Progenitor cell of endocrine pancreas (in vitro differentiated cells): Measurements from ENCODE around the gene PER2. TPM values are rescaled to one million over a fixed set of nuclear protein-coding genes. Genes with fewer than 3 reads are reported as not detected.

Experiments
- DNase-seq: peaks from one replicate; pipeline ENCODE4 v3.0.0; 2021; ENCODE audit warnings: low spot score; ENCODE audit not compliant: unreplicated experiment
- H3K27ac Mint-ChIP-seq: 2 replicates; pipeline ENCODE4 v1.8.0; 2021; ENCODE audit warnings: mild to moderate bottlenecking, moderate library complexity, mixed read lengths
- H3K27me3 Mint-ChIP-seq: 2 replicates; pipeline ENCODE4 v1.8.0; 2021; ENCODE audit warnings: mixed read lengths
- H3K36me3 Mint-ChIP-seq: 2 replicates; pipeline ENCODE4 v1.8.0; 2022; ENCODE audit warnings: mixed read lengths; ENCODE audit not compliant: insufficient read depth
- H3K4me1 Mint-ChIP-seq: 2 replicates; pipeline ENCODE4 v1.8.0; 2021; ENCODE audit warnings: low read depth, mixed read lengths
- H3K4me3 Mint-ChIP-seq: 2 replicates; pipeline ENCODE4 v1.8.0; 2021; ENCODE audit warnings: low read depth, mild to moderate bottlenecking, moderate library complexity, mixed read lengths
- H3K9me3 Mint-ChIP-seq: 2 replicates; pipeline ENCODE4 v1.8.0; 2021; ENCODE audit warnings: low read depth, mixed read lengths
- total RNA-seq: library from RNA; stranded (reverse); gene quantifications from 2 replicates; pipeline ENCODE4 v1.2.1, GENCODE V29; 2021
- TF ChIP-seq, protein P1 (sequence below): fragments of 200-600 bp; sonication (generic); IDR thresholded peaks from one replicate; pipeline ENCODE4 v1.5.0; 2021; ENCODE audit warnings: antibody characterized with exemption, mild to moderate bottlenecking; ENCODE audit not compliant: unreplicated experiment

PER2 gene
- total RNA-seq, 1 donor from 2014 or later, result 20.2 TPM

DNA sequence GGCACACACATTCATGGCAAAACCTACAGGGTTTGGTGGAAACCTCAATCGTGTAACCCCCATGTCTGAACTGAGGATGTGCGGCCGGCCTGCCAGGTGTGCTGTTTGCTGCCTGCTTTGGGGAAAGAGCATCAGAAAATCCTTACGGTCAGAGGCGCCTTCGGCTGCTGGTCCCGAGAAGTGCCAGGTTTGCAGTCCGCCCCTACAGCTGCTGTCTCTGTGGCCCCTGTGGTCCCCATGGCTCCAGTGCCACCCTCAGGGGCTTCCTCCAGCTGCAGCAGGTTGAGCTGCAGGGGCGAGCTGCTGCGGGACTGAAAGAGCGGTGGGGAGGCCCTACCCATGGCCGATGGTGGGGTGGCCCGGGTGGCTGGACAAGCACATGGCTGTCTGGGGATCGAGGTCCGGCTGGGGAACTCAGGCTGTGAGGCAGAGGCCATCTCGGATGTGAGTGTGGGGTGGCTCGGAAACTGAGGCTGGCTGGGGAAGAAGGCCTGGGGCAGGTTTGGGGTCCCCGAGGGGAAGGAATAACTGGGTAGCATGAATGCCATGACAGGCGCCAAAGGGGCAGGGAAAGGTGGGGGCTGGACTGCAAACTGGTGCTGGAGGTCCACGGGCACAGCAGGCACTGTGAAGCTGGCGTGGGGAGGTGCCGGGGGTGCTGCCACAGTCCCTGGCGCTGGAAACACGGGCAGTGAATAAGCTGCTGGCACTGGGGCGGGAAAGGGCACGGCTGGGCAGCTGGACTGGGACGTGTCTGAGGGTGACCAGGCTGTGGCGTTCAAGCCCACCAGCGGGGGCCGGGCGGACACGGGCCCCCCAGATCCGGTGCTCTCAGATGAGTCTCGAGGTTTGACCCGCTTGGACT lies 35.4 kb downstream of the PER2 start:
- TF ChIP-seq, protein P1, sequence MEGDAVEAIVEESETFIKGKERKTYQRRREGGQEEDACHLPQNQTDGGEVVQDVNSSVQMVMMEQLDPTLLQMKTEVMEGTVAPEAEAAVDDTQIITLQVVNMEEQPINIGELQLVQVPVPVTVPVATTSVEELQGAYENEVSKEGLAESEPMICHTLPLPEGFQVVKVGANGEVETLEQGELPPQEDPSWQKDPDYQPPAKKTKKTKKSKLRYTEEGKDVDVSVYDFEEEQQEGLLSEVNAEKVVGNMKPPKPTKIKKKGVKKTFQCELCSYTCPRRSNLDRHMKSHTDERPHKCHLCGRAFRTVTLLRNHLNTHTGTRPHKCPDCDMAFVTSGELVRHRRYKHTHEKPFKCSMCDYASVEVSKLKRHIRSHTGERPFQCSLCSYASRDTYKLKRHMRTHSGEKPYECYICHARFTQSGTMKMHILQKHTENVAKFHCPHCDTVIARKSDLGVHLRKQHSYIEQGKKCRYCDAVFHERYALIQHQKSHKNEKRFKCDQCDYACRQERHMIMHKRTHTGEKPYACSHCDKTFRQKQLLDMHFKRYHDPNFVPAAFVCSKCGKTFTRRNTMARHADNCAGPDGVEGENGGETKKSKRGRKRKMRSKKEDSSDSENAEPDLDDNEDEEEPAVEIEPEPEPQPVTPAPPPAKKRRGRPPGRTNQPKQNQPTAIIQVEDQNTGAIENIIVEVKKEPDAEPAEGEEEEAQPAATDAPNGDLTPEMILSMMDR, result no peak
- no peaks in the 10 kb centered on the region for H3K27me3 Mint-ChIP-seq
- no peak overlapping the region for H3K4me3 Mint-ChIP-seq
- H3K27ac Mint-ChIP-seq, result no peak overlapping the region
- DNase-seq, result no peak
- no peaks in the 10 kb centered on the region for H3K4me1 Mint-ChIP-seq
- peaks cover 15% of the 10 kb centered on the region for H3K36me3 Mint-ChIP-seq
- H3K9me3 Mint-ChIP-seq, result no peaks in the 10 kb centered on the region

DNA sequence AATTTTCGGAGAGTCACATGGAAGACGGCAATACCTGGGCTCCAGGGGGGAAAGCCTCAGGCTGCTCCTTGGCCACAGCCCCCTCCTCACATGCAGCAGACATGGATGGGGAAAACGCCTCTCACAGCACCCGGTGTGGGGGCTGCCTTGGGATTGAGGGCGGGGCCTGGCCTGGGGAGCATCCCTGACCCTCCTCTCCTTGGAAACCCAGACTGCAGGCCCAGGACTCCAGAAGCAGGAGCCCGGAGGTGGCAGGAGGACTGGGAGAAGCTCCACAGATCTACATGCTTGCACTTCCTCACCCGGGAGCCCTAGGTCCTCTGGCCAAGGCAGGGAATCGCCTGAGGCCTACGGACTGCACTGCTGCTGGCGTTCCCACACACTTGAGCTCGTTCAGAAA lies 36.4 kb downstream of the PER2 start:
- Mint-ChIP-seq H3K36me3 (peaks cover 22% of the 10 kb centered on the region), H3K27me3 (no peaks in the 10 kb centered on the region), H3K4me1 (no peaks in the 10 kb centered on the region), H3K27ac (no peak overlapping the region), H3K4me3 (no peak overlapping the region), H3K9me3 (no peaks in the 10 kb centered on the region)
- DNase-seq, result no peak
- TF ChIP-seq, protein P1, result no peak

DNA sequence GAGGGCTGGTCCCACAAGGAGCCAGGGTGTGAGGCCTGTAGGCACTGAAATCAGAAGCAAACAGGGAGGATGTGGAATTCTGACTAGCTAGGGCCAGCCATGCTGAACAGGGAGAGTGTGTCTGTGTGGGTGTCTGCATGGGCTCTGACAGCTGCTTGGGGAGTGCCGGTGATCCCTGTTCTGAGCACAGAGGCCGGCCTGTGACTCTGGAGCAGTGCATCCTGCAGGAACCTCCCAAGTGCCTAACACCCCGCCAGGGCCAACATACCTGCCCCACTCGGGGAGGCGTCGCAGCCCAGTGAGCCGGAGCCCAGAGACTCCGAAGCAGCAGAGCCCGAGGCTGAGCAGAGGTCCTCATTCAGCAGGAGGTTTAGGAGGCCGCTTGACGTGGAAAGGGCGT lies 37.1 kb downstream of the PER2 start:
- H3K9me3 Mint-ChIP-seq, result no peaks in the 10 kb centered on the region
- TF ChIP-seq, protein P1, result no peak
- no peak overlapping the region for H3K4me3 Mint-ChIP-seq
- no peaks in the 10 kb centered on the region for H3K4me1 Mint-ChIP-seq
- no peak for DNase-seq
- H3K27ac Mint-ChIP-seq, result no peak overlapping the region
- no peaks in the 10 kb centered on the region for H3K27me3 Mint-ChIP-seq
- peaks cover 23% of the 10 kb centered on the region for H3K36me3 Mint-ChIP-seq

DNA sequence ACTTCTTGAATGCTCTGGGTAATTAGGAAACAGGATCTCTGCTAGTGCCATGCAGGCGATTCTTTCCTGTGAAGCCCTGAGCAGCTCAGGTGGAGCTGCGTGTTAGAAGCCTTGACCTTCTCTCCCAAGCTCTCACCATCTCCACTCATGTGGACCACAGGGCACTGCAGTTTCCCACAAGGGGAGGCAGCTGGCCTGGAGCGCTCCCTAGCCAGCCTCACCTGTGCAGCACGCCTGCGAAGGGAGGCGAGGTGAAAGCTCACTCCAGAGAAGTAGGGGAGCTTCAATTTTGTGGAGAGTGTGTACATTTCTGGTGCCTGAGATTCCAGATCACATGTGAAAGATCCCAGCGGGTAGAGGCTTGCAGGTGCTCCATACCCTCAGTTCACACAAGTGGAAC lies 37.5 kb downstream of the PER2 start:
- no peaks in the 10 kb centered on the region for H3K27me3 Mint-ChIP-seq
- no peak for DNase-seq
- H3K27ac Mint-ChIP-seq, result no peak overlapping the region
- H3K36me3 Mint-ChIP-seq, result peaks cover 25% of the 10 kb centered on the region
- TF ChIP-seq, protein P1, result no peak
- no peaks in the 10 kb centered on the region for H3K9me3 Mint-ChIP-seq
- no peaks in the 10 kb centered on the region for H3K4me1 Mint-ChIP-seq
- no peak overlapping the region for H3K4me3 Mint-ChIP-seq

DNA sequence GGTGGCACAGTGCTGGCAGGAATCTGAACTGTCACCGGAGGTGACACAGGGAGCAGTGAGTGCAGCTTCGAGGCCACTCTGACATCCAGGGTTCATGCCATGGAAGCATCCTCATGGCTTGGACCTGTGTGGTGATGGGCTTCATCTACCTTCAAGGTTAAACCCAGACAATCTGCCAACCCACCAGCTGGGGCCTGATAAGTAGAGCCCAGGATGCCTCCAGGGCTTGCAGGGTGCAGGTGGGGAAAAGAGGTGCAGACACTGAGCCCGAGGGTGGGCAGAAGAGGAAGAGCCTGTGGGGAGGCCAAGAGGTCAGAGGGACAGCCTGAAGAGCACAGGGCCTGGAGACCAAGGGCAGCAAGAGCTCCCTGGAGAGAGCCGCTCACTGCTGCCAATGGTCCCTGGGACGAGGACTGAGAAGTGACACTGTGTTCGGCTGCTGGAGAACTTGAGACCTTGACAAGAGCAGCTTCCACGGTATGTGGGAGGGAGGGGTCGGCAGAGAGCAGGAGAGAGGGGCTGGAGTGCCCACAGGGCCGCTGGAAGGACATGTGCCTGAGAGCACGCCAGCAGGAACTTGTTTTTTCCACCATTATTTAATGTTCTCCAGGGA lies 40.5 kb downstream of the PER2 start:
- DNase-seq, result no peak
- Mint-ChIP-seq H3K9me3 (no peaks in the 10 kb centered on the region), H3K4me1 (peaks cover 1% of the 10 kb centered on the region), H3K36me3 (peaks cover 25% of the 10 kb centered on the region), H3K4me3 (no peak overlapping the region), H3K27me3 (no peaks in the 10 kb centered on the region), H3K27ac (no peak overlapping the region)
- TF ChIP-seq, protein P1, result no peak
